GM19238 (cell line): Measurements from ENCODE around the gene GNPAT.

Source experiments
- DNase-seq: peaks from one replicate; pipeline ENCODE4 v3.0.0; 2011; ENCODE audit warnings: low spot score; ENCODE audit not compliant: insufficient read length

GNPAT gene

DNA sequence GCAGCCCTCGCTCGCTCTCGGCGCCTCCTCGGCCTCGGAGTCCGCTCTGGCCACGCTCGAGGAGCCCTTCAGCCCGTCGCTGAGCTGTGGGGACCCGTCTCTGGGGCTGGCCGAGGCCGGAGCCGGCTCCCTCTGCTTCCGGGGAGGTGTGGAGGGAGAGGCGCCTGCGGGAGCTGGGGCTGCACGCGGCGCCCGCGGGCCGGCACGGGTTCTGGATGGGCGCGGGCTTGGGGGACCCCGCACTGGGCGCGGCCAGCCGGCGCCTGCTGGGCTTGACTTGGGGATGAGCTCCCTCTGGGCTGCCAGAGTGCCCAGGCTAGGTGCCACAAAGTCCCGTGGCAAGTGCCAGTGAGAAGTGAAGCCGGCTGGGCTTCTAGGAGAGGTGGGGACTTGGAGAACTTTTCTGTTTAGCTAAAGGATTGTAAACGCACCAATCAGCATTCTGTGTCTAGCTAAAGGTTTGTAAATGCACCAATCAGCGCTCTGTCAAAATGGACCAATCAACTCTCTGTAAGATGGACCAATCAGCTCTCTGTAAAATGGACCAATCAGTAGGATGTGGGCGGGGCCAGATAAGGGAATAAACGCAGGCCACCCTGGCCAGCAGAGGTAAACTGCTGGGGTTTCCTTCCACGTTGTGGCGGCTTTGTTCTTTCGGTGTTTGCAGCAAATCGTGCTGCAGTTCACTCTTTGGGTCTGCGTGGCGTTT lies 76.4 kb downstream of the GNPAT start:
- no peak for DNase-seq

DNA sequence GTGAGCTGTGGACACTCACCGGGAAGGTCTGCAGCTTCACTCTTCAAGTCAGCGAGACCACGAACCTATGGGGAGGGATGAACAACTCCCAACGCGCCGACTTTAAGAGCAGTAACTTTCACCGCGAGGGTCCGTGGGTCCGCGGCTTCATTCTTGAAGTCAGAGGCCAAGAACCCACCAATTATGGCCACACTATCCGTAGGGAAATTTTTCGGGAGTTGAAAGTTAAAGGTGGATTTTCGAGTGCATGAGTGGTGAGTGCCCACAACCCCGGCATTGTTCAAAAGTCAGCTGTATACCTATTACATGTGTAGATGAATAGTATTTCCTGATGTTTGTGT lies 77.0 kb downstream of the GNPAT start:
- DNase-seq: no peak

DNA sequence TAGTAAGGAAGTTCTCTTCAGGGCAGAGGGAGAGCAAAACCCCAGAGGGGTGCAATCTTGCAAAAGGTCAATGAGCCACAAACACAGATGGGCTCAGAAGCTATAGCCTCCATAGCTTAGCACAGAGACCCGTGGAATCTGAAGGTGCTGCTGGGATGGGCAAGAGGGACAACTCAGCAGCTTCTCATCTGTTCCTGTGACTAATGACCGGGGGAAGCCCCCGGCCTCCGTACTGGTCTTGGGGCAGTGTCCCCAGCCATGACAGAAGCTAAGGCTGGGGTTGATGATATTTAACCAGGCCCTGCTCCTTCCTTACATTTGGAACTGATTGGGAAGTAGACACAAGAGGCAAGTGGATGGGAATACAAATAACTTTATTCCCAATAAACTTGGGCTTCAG lies 77.6 kb downstream of the GNPAT start:
- DNase-seq: no peak

DNA sequence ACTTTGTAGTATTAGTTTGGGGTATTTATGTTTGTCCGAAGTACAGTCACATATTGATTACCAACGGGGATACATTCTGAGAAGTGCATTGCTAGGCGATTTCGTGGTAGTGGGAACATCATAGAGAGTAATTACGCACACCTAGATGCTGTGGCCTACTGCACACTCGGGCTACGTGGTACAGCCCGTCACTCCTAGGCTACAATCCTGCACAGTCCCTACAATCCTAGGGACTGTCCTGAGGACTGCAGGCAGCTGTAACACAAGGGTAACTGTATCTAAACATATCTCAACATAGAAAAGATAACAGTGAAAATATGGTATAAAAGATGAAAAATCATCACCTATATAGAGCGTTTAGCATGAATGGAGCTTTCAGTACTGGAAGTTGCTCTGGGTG lies 78.1 kb downstream of the GNPAT start:
- DNase-seq: no peak

DNA sequence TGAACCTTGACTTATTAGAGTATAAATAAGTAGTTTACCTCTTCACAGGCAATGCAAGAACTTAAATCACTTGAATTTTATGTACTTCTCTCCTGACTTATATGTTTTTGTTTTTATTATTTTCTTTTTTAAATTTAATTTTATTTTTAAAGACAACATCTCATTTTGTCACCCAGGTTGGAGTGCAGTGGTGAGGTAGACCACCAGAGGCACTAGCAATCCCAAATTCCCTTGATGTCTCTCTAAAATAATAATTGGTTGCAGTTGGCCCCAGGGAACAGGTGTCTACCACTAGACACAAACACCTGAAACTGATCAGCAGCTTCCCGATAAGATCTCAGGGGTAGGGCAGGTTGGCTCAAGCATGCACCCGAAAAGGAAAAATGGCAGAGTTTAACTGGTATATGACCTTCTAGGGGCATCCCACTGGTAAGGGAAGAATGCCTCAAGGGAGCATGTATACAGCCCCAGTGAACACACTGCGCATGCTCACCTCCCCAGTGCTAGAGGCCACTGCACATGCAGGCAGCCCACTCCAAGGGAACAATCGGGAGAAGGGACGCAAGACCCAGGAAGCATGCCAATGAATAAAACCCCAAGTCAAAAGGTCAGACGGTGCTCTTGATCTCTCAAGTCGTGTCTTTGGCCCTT lies 82.0 kb downstream of the GNPAT start:
- DNase-seq: no peak

DNA sequence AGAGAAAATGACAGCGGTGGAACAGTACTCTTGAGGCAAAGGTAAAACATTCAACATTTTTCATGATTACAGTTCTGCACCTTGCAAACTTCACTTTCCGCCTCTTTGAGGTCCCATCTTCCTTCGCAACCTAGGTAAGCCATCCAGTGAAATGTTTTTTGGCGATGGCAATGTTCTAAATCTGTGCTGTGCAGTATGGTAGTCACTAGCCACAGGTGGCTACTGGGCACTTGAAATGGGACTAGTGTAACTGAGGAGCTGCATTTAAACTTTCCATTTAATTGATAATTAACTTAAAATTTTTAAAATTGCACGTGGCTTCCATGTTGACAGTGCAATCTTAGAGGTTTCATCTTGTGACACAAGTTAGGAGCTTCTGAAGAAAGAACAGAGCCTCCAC lies 83.6 kb downstream of the GNPAT start:
- DNase-seq: no peak

DNA sequence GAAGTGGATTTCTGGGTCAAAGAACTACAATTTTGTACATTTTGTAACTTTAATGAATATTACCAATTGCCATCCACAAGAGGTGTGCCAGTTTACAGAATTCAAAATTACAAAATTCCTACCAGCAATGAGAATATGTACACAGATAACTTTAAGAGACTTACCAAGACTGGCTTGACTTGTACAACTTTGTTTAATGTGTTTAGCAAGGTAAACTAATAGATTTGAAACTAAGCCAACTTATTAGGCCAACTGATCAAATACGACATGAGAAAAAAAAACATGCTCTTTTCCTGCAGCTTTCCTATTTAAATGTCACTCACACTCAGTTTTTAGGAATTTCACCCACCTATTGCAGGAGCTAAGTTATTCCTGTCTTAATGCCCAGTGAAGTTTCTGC lies 85.2 kb downstream of the GNPAT start:
- no peak for DNase-seq
